Measurements from ENCODE around the gene BARHL2.

DNA sequence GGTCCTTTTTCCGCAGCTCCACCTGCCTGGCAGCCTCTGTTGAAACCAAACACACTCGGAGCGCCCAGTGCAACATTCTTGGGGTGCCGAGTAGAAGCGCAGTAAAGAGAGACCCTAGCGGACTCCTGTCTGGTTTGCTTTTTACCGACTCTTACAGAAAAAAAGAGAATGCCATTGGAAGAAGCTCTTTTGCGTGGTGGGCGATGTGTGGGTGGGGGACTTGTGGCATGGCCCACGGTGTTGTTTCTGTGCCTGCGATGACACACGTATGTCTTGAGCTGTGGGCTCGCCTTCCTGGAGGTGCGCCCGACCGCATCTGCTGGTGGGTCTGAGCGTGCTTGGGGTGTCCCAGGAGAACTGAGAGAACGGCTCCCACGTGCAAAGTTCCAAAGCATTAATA lies 7.3 kb upstream of the BARHL2 start:
- TF ChIP-seq CTCF (IDR thresholded peaks at IDR 0.05) (no peak), POLR2AphosphoS5 (IDR thresholded peaks at IDR 0.05; ENCODE audit: low read depth, low read length) (no peak)
